ENCODE measurements around the gene GARIN5A.

GARIN5A gene

GRCh38 chr19:50507376-50507775 is 30.7 kb upstream of the GARIN5A start:
- DNase-seq: no peak

- DNase-seq: no peak
Observed at GRCh38 chr19:50506700-50507099, 30.1 kb upstream of the GARIN5A start.

- no peak for DNase-seq
Observed at GRCh38 chr19:50505856-50506611, 29.4 kb upstream of the GARIN5A start.

- no peak for DNase-seq
Observed at GRCh38 chr19:50501568-50502475, 25.2 kb upstream of the GARIN5A start.

GRCh38 chr19:50501186-50501567 is 24.5 kb upstream of the GARIN5A start:
- no peak for DNase-seq

GRCh38 chr19:50500753-50501151 is 24.1 kb upstream of the GARIN5A start:
- DNase-seq: no peak

- no peak for DNase-seq
Observed at GRCh38 chr19:50500060-50500752, 23.6 kb upstream of the GARIN5A start.

GRCh38 chr19:50498219-50499056 is 21.8 kb upstream of the GARIN5A start:
- DNase-seq: no peak

GRCh38 chr19:50497022-50497405 is 20.4 kb upstream of the GARIN5A start:
- DNase-seq: no peak

- DNase-seq: no peak
Observed at GRCh38 chr19:50496189-50497021, 19.8 kb upstream of the GARIN5A start.

- no peak for DNase-seq
Observed at GRCh38 chr19:50495020-50495531, 18.4 kb upstream of the GARIN5A start.

GRCh38 chr19:50494186-50495019 is 17.8 kb upstream of the GARIN5A start:
- no peak for DNase-seq

GRCh38 chr19:50493171-50493570 is 16.5 kb upstream of the GARIN5A start:
- DNase-seq: no peak

GRCh38 chr19:50492303-50493052 is 15.8 kb upstream of the GARIN5A start:
- no peak for DNase-seq

- DNase-seq: no peak
Observed at GRCh38 chr19:50490991-50491472, 14.4 kb upstream of the GARIN5A start.

- no peak for DNase-seq
Observed at GRCh38 chr19:50490411-50490811, 13.8 kb upstream of the GARIN5A start.

- DNase-seq: no peak
Observed at GRCh38 chr19:50489461-50490011, 12.9 kb upstream of the GARIN5A start.

- no peak for DNase-seq
Observed at GRCh38 chr19:50488389-50489194, 11.9 kb upstream of the GARIN5A start.

Measured in NCI-H510A treated with DMSO at 0.1 percent for 48 hours (cell line).